ENCODE results near the gene CISH. TPM values are rescaled to one million over a fixed set of nuclear protein-coding genes. Genes with fewer than 3 reads are reported as not detected.

Gene CISH
- total RNA-seq, 3 donors from 2014 or later (not counting 1 experiment from before 2014, with no cell fraction given), result 2.4 to 23.6 (median 11.3) TPM

DNA sequence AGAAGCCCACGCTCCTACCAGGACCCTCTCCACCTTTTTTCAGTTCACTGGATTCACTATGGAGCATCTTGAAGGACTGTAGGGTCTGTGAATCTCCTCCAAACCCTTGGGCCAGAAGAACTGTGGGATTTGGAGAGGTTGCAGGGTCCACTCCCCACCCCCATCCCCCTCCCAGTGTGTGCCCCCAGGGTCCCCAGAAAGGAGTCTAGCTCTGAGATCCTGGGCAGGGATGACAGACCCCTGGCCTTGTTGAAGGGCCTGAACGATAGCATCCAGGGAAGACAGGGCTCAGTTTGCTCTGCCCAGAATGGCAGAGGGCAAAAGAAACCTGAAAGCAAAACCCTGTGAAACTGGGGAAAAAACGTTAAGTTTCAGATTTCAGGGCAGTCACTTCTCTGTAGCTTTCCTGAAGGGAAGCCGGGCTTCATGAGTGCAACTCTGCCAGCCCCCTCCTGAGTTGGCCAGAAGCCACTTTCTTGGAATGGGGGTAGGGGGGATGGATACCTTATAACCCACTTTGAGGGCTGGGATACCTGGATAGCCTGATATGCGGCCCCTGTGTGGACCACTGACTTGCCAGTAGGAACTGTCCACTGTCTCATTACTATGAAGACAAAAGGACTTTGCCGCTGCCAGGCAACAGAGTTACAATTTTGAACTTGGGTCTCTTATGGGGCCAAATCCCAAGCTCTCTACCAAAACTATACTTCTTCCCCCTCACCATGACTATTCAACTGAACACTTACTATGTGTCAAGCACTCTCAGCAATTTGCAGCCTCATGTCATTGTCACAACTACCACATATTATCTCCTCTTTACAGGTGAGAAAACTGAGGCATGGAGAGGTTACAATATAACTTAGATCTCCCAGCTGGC lies 1.6 kb upstream of the CISH start:
- peaks cover 68 to 78% of the 10 kb centered on the region in 2 donors for H3K4me1 Mint-ChIP-seq
- Histone ChIP-seq H3K9me3 (ENCODE audit: control insufficient read depth, insufficient read depth, low read length) (no peaks in the 10 kb centered on the region), H3K27ac (ENCODE audit: low read length) (peak overlapping the region; percentile 62), H3K4me3 (ENCODE audit: low read length) (no peak overlapping the region), H3K4me1 (ENCODE audit: control insufficient read depth, insufficient read depth, low read length) (peaks cover 80% of the 10 kb centered on the region), H3K27me3 (ENCODE audit: control insufficient read depth, insufficient read depth, low read length) (no peaks in the 10 kb centered on the region), H3K36me3 (ENCODE audit: control insufficient read depth, insufficient read depth, low read length) (peaks cover 8% of the 10 kb centered on the region)
- DNase-seq (peak in 1 of 2 donors; percentile 56), ATAC-seq (no peak)
- no peaks in the 10 kb centered on the region for H3K9me3 Mint-ChIP-seq
- 67% methylated on average over 6 of the region's 6 CpGs for WGBS (ENCODE audit: insufficient coverage)
- no peaks in the 10 kb centered on the region for H3K36me3 Mint-ChIP-seq
- peak overlapping the region; percentile 97 for H3K4me3 Mint-ChIP-seq
- TF ChIP-seq, protein P1, sequence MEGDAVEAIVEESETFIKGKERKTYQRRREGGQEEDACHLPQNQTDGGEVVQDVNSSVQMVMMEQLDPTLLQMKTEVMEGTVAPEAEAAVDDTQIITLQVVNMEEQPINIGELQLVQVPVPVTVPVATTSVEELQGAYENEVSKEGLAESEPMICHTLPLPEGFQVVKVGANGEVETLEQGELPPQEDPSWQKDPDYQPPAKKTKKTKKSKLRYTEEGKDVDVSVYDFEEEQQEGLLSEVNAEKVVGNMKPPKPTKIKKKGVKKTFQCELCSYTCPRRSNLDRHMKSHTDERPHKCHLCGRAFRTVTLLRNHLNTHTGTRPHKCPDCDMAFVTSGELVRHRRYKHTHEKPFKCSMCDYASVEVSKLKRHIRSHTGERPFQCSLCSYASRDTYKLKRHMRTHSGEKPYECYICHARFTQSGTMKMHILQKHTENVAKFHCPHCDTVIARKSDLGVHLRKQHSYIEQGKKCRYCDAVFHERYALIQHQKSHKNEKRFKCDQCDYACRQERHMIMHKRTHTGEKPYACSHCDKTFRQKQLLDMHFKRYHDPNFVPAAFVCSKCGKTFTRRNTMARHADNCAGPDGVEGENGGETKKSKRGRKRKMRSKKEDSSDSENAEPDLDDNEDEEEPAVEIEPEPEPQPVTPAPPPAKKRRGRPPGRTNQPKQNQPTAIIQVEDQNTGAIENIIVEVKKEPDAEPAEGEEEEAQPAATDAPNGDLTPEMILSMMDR (IDR thresholded peaks at IDR 0.05), result no peak
- intact Hi-C loops (cut with micrococcal nuclease), result no loop called here
- peak overlapping the region; percentile 90 to 93 for H3K27ac Mint-ChIP-seq
- no peaks in the 10 kb centered on the region for H3K27me3 Mint-ChIP-seq (ENCODE audit: low read depth in 2 of 2)

DNA sequence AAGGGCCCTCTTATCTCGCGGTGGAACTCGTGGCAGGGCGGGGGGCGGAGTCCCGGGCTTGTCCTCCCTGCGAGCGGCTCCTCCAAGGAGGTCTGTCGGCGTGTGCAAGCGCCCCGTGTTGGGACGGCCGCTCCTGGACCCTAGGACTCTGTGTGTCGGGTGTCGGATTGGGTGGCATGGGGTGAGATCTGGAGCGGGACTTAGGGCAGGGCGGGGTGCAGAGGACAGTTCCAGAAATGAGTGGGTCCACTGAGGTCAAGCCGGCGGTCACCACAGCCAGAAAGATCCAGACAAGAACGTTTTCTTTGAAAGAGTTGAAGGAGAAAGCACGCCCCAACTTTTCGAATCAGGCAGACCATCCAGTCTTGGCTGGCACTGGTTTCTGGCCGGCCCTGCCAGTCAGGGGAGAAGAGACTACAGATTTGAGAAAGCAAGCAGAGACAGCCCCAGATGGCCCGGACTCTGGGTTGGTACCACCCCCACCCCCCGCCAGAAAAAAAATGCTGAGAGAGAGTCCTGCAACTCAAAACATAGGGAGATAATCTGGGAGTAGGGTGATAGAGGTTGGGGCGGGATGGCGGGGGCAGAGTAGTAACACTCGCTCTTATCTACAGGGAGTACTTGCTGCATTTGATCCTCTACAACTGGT lies 784 bp upstream of the CISH start:
- 11% methylated on average over 28 of the region's 29 CpGs for WGBS (ENCODE audit: insufficient coverage)
- intact Hi-C loops (cut with micrococcal nuclease), result no loop called here
- Histone ChIP-seq H3K27ac (ENCODE audit: low read length) (peak overlapping the region; percentile 62), H3K4me1 (ENCODE audit: control insufficient read depth, insufficient read depth, low read length) (peaks cover 81% of the 10 kb centered on the region), H3K27me3 (ENCODE audit: control insufficient read depth, insufficient read depth, low read length) (no peaks in the 10 kb centered on the region), H3K36me3 (ENCODE audit: control insufficient read depth, insufficient read depth, low read length) (peaks cover 17% of the 10 kb centered on the region), H3K9me3 (ENCODE audit: control insufficient read depth, insufficient read depth, low read length) (no peaks in the 10 kb centered on the region), H3K4me3 (ENCODE audit: low read length) (peak overlapping the region; percentile 78)
- TF ChIP-seq, protein P1 (IDR thresholded peaks at IDR 0.05), result no peak
- no peaks in the 10 kb centered on the region for H3K9me3 Mint-ChIP-seq
- H3K27ac Mint-ChIP-seq, result peak overlapping the region; percentile 90 to 93
- H3K27me3 Mint-ChIP-seq (ENCODE audit: low read depth in 2 of 2), result no peaks in the 10 kb centered on the region
- ATAC-seq (no peak), DNase-seq (peak in 1 of 2 donors; percentile 58)
- peaks cover 70 to 80% of the 10 kb centered on the region in 2 donors for H3K4me1 Mint-ChIP-seq
- no peaks in the 10 kb centered on the region for H3K36me3 Mint-ChIP-seq
- H3K4me3 Mint-ChIP-seq, result peak overlapping the region; percentile 97

DNA sequence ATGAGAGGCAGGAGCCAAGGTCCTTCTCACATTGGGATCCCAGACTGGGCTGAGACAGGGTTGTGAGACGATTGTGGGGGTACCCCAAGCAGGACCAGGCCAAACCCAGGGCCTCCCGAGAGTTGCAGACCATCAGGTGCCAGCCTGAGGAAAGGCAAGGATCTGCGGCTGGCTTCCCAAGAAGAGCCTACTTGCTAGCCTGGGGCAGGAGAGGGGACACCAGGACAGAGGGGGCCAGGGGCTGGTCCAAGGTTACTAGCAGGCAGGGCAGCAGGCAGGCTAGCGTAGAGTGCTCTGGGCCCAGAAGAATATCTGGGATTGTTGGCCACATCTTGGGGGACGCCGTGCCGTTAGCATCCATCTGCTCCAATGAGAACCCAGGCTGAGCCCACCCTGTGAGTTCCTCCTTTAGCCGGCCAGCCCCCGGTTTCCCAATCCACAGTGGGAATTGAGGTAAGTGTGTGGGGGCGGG lies 546 bp downstream of the CISH start:
- DNase-seq (no peak), ATAC-seq (no peak)
- Histone ChIP-seq H3K27ac (ENCODE audit: low read length) (peak overlapping the region; percentile 56), H3K4me3 (ENCODE audit: low read length) (peak overlapping the region; percentile 78), H3K9me3 (ENCODE audit: control insufficient read depth, insufficient read depth, low read length) (no peaks in the 10 kb centered on the region), H3K27me3 (ENCODE audit: control insufficient read depth, insufficient read depth, low read length) (no peaks in the 10 kb centered on the region), H3K36me3 (ENCODE audit: control insufficient read depth, insufficient read depth, low read length) (peaks cover 30% of the 10 kb centered on the region), H3K4me1 (ENCODE audit: control insufficient read depth, insufficient read depth, low read length) (peaks cover 88% of the 10 kb centered on the region)
- intact Hi-C loops (cut with micrococcal nuclease), result loop anchor here (1.0 kb wide), 2 partner anchors 10 to 264 kb away; no protein-coding TSS in a partner anchor
- Mint-ChIP-seq H3K9me3 (no peaks in the 10 kb centered on the region), H3K36me3 (peaks cover 2% of the 10 kb centered on the region), H3K4me3 (peak overlapping the region; percentile 97), H3K27me3 (ENCODE audit: low read depth in 2 of 2) (no peaks in the 10 kb centered on the region), H3K27ac (peak overlapping the region; percentile 90 to 93), H3K4me1 (peaks cover 77 to 86% of the 10 kb centered on the region in 2 donors)
- 4% methylated on average over 10 of the region's 10 CpGs for WGBS (ENCODE audit: insufficient coverage)
- TF ChIP-seq, protein P1 (IDR thresholded peaks at IDR 0.05), result no peak

Data from natural killer cell (primary cell).